Esophagus muscularis mucosa (tissue), 4 donors: ENCODE measurements around the gene FLT4. TPM values are rescaled to one million over a fixed set of nuclear protein-coding genes. Genes with fewer than 3 reads are reported as not detected.
"Not testable (repeated sequence)": the region's sequence is repeated elsewhere in the genome, so short reads cannot be mapped to it uniquely, and the experiment has no call there.

ENCODE experiments used
- DNase-seq: peaks from one replicate; pipeline ENCODE4 v3.0.0-alpha.2; 2017; ENCODE audit errors: extremely low spot score
- H3K27ac ChIP-seq, 4 donors: fragments of 200-600 bp; sonication (generic); replicated peaks in 1 of 4; 1 replicate in 3 of 4; 2 replicates in 1 of 4; pipeline ENCODE4 v1.5.1; 2016 to 2019; ENCODE audit warnings: mild to moderate bottlenecking in 1 of 4
- H3K27me3 ChIP-seq, 4 donors: fragments of 200-600 bp; sonication (generic); one replicate each; pipeline versions ENCODE4 v1.5.1 to v1.6.0; 2016 to 2019
- H3K36me3 ChIP-seq, 4 donors: fragments of 200-600 bp; sonication (generic); one replicate each; pipeline ENCODE4 v1.5.1; 2016 to 2019
- H3K4me1 ChIP-seq, 4 donors: fragments of 200-600 bp; sonication (generic); one replicate each; pipeline ENCODE4 v1.5.1; 2016 to 2019
- H3K4me3 ChIP-seq, 4 donors: fragments of 200-600 bp; sonication (generic); 1 replicate in 2 of 4; 2 replicates in 2 of 4; pipeline ENCODE4 v1.5.1; 2016 to 2019; ENCODE audit warnings: mild to moderate bottlenecking in 4 of 4, moderate library complexity in 1 of 4
- H3K9me3 ChIP-seq, 4 donors: fragments of 200-600 bp; sonication (generic); 1 replicate in 3 of 4; 2 replicates in 1 of 4; pipeline ENCODE4 v1.5.1; 2016 to 2019
- CTCF ChIP-seq, 3 experiments: fragments of 200-600 bp in 2 of 3; fragments of 450-650 bp in 1 of 3; sonication (generic) in 2 of 3; IDR thresholded peaks; one replicate each; pipeline ENCODE4 v1.5.1; 2017 to 2019; ENCODE audit warnings: antibody characterized with exemption in 3 of 3, mild to moderate bottlenecking in 2 of 3, moderate library complexity in 1 of 3
- EP300 ChIP-seq: sonication (generic); formaldehyde crosslinking; IDR thresholded peaks from one replicate; pipeline ENCODE4 v1.6.1; 2017; ENCODE audit warnings: antibody characterized with exemption
- POLR2A ChIP-seq: fragments of 450-650 bp; IDR thresholded peaks from one replicate; pipeline ENCODE4 v1.6.1; 2017; ENCODE audit warnings: antibody characterized with exemption, moderate library complexity, mild to moderate bottlenecking, low read depth
- POLR2AphosphoS5 ChIP-seq, 2 donors: sonication (generic); formaldehyde crosslinking; IDR thresholded peaks; one replicate each; pipeline ENCODE4 v1.6.1; 2017; ENCODE audit warnings: antibody characterized with exemption in 2 of 2
- WGBS: methylation state at CpG from one replicate; pipeline ENCODE4 v1.1.5; 2018; 5-methylcytosine and 5-hydroxymethylcytosine counted together
- intact Hi-C: fragments of 100-400 bp; cut with DNase I; formaldehyde crosslinking; loops from one replicate; pipeline ENCODE4 v1.15.1; 2023
- total RNA-seq, 4 donors: library from RNA; depleted of rRNA; stranded (reverse); fragments of >200 nt; gene quantifications; one replicate each; pipeline versions ENCODE4 v1.1.0 to v1.2.1, GENCODE V29; 2016

Gene FLT4
- total RNA-seq, 4 donors from 2014 or later, result 10.4 to 15.6 (median 11.8) TPM

- Histone ChIP-seq H3K9me3 (no peaks in the 10 kb centered on the region), H3K27ac (no peak overlapping the region), H3K27me3 (peaks cover 0 to 61% (median 3%) of the 10 kb centered on the region in 4 donors), H3K4me1 (no peaks in the 10 kb centered on the region), H3K36me3 (no peaks in the 10 kb centered on the region), H3K4me3 (peak overlapping the region in 1 of 4 donors; percentile 16)
- no peak for TF ChIP-seq EP300
- TF ChIP-seq POLR2AphosphoS5 (IDR thresholded peaks at IDR 0.05), result no peak
- TF ChIP-seq CTCF (IDR thresholded peaks at IDR 0.05), result no peak
- no peak for TF ChIP-seq POLR2A
- intact Hi-C loops, result no loop called here
- DNase-seq, result no peak
- WGBS, result 29% methylated on average over 53 of the region's 54 CpGs
These were observed 9.6 kb upstream of the FLT4 start for GRCh38 chr5:180658774-180659564.

GRCh38 chr5:180655243-180655642 lies 5.8 kb upstream of the FLT4 start:
- H3K4me3 ChIP-seq, intact Hi-C loops: not testable (repeated sequence)
- WGBS, result 87% methylated on average over 16 of the region's 16 CpGs

GRCh38 chr5:180652771-180653170 lies 3.4 kb upstream of the FLT4 start:
- DNase-seq, result no peak
- 92% methylated on average over 5 of the region's 5 CpGs for WGBS
- peaks cover 3 to 24% (median 21%) of the 10 kb centered on the region in 4 donors for H3K4me1 ChIP-seq
- H3K27ac ChIP-seq, result no peak overlapping the region
- TF ChIP-seq POLR2A (no peak), POLR2AphosphoS5 (IDR thresholded peaks at IDR 0.05) (no peak), CTCF (IDR thresholded peaks at IDR 0.05) (no peak), EP300 (no peak)
- intact Hi-C loops, result no loop called here
- H3K36me3 ChIP-seq, result no peaks in the 10 kb centered on the region
- H3K27me3 ChIP-seq, result peaks cover 0 to 68% (median 13%) of the 10 kb centered on the region in 4 donors
- H3K9me3 ChIP-seq, result no peaks in the 10 kb centered on the region
- no peak overlapping the region for H3K4me3 ChIP-seq

More at GRCh38 chr5:180655243-180655642, 5.8 kb upstream of the FLT4 start:
- not testable (repeated sequence) for H3K27ac ChIP-seq, H3K9me3 ChIP-seq, H3K36me3 ChIP-seq, H3K4me1 ChIP-seq, DNase-seq
- H3K27me3 ChIP-seq, result peaks cover 0 to 64% (median 6%) of the 10 kb centered on the region in 4 donors

- DNase-seq, result no peak
These were observed 2.9 kb upstream of the FLT4 start for GRCh38 chr5:180652346-180652745.

More at GRCh38 chr5:180652346-180652745, 2.9 kb upstream of the FLT4 start:
- Histone ChIP-seq H3K9me3 (no peaks in the 10 kb centered on the region), H3K36me3 (no peaks in the 10 kb centered on the region), H3K4me3 (no peak overlapping the region), H3K4me1 (peaks cover 3 to 25% (median 21%) of the 10 kb centered on the region in 4 donors), H3K27ac (no peak overlapping the region), H3K27me3 (peaks cover 0 to 68% (median 13%) of the 10 kb centered on the region in 4 donors)
- intact Hi-C loops, result no loop called here
- TF ChIP-seq EP300 (no peak), CTCF (IDR thresholded peaks at IDR 0.05) (no peak), POLR2AphosphoS5 (IDR thresholded peaks at IDR 0.05) (no peak), POLR2A (no peak)
- 90% methylated on average over 11 of the region's 11 CpGs for WGBS
